Measurements from ENCODE around the gene AIFM2.
A peak's percentile ranks its signal among the peaks of the same experiment; 100 is the strongest.
"Not testable (repeated sequence)": the region's sequence is repeated elsewhere in the genome, so short reads cannot be mapped to it uniquely, and the experiment has no call there.

The AIFM2 gene

GRCh38 chr10:70121281-70121949, 11.2 kb downstream of the AIFM2 start:
- DNase-seq (ENCODE audit: low spot score), result no peak

GRCh38 chr10:70120417-70120816, 12.2 kb downstream of the AIFM2 start:
- no peak for DNase-seq (ENCODE audit: low spot score)

- DNase-seq (ENCODE audit: low spot score), result no peak
These were observed 13.0 kb downstream of the AIFM2 start for GRCh38 chr10:70119623-70120022.

- no peak for DNase-seq (ENCODE audit: low spot score)
These were observed 13.4 kb downstream of the AIFM2 start for GRCh38 chr10:70119197-70119596.

GRCh38 chr10:70118196-70118595, 14.4 kb downstream of the AIFM2 start:
- DNase-seq (ENCODE audit: low spot score), result no peak

- no peak for DNase-seq (ENCODE audit: low spot score)
These were observed 15.0 kb downstream of the AIFM2 start for GRCh38 chr10:70117646-70118045.

- peak; percentile 64 for DNase-seq (ENCODE audit: low spot score)
These were observed 16.5 kb downstream of the AIFM2 start for GRCh38 chr10:70115948-70116682.

GRCh38 chr10:70114902-70115301, 17.7 kb downstream of the AIFM2 start:
- no peak for DNase-seq (ENCODE audit: low spot score)

GRCh38 chr10:70112071-70112470, 20.6 kb downstream of the AIFM2 start:
- DNase-seq (ENCODE audit: low spot score), result no peak

- no peak for DNase-seq (ENCODE audit: low spot score)
These were observed 21.1 kb downstream of the AIFM2 start for GRCh38 chr10:70111496-70111895.

- DNase-seq (ENCODE audit: low spot score), result peak; percentile 62
These were observed 23.4 kb downstream of the AIFM2 start for GRCh38 chr10:70109064-70109729.

GRCh38 chr10:70106958-70107791, 25.4 kb downstream of the AIFM2 start:
- no peak for DNase-seq (ENCODE audit: low spot score)

- DNase-seq (ENCODE audit: low spot score), result no peak
These were observed 31.0 kb downstream of the AIFM2 start for GRCh38 chr10:70101668-70102067.

- not testable (repeated sequence) for DNase-seq (ENCODE audit: low spot score)
These were observed 31.5 kb downstream of the AIFM2 start for GRCh38 chr10:70101068-70101562.

GRCh38 chr10:70098271-70098670, 34.4 kb downstream of the AIFM2 start:
- no peak for DNase-seq (ENCODE audit: low spot score)

GRCh38 chr10:70097459-70097858, 35.2 kb downstream of the AIFM2 start:
- no peak for DNase-seq (ENCODE audit: low spot score)

- DNase-seq (ENCODE audit: low spot score), result no peak
These were observed 35.8 kb downstream of the AIFM2 start for GRCh38 chr10:70096705-70097420.

- no peak for DNase-seq (ENCODE audit: low spot score)
These were observed 36.5 kb downstream of the AIFM2 start for GRCh38 chr10:70096016-70096704.

GRCh38 chr10:70094250-70094649, 38.4 kb downstream of the AIFM2 start:
- no peak for DNase-seq (ENCODE audit: low spot score)

- DNase-seq (ENCODE audit: low spot score), result no peak
These were observed 39.2 kb downstream of the AIFM2 start for GRCh38 chr10:70093335-70093944.

Data from cerebellar cortex (tissue), 1 donor.